Stimulated activated CD8-positive, alpha-beta memory T cell treated with anti-CD3 and anti-CD28 coated beads, Interleukin-4, amount 100 ng/mL, for 48 hours (primary cell): ENCODE results near the gene RUNX1.
"Not testable (repeated sequence)": the region's sequence is repeated elsewhere in the genome, so short reads cannot be mapped to it uniquely, and the experiment has no call there.

ENCODE experiments used
- DNase-seq: peaks from one replicate; pipeline ENCODE4 v3.0.0-alpha.2; 2020

The RUNX1 gene

GRCh38 chr21:34966881-34967280, 82.2 kb downstream of the RUNX1 start:
- not testable (repeated sequence) for DNase-seq

DNA sequence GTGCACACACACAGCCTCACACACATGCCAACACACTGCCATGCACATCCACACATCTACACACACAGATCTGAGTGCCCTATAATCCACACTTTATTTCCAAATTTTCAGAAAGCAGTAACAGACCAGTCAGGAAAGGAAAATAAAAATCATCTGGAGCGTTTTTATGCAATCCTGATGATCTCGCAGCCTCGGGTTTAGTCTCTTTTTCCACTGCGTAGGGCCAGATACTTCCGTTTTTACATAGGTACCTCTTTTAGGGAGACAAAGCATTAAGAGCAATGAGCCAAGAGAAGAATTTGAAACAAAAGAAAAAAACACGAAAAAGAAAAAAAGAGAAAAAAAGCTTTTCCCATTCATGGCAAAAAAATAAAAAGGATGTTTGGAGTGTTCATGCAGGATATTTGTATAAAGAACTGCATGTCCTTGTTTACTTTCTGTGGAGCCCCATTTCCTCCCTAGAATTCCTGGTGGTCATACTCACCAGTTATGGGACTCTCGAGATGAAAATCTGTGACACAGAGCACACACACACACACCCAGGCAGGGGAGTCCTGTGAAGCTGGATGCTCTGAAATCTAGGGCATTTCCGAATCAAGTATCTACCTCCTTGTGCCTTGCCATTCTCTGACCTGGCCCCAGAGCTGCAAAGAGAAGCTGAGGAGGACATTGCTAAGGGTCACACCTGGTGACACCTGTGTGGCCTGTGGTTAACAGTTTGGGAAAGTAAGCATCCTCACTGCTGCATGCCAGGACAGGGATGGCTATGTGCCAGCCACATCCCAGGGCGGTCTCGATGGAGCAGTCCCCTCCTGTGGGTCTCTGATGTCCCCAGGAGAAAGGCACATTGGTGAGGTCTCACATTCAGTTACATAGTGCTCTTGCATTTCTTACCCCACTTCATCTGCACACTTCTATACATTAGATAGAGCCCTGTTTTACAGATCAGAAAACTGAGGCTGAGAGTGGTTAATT, 83.6 kb downstream of the RUNX1 start:
- DNase-seq: no peak

DNA sequence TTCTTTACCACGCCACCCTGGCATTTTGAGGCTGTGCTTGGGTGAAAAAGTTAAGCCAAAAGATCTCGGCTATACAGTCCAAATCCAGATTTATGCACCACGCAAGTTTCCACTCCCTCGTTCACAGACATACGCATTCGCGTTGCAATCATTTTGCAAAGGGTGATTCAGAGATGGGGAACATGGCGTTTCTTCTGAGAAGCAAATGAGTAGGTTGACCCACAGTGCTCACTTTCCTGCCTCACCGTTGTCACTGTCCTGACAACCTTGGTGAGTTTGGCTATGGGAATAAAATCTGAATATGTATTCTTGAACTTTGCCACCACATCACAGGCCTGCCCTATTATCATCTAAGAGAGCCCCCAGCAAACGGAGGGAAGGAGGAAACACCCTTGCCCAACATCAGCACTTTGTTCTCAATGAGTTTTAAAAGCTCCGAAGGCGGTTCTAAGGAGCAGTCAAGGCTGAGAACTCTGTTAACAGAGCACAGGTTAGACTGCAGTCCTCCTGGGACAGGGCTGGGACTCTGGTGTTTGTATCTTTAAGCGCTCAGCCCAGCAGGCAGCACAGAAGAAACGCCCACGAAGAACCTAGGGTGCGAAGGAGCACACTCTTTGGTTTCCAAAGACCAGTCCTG, 86.4 kb downstream of the RUNX1 start:
- DNase-seq: peak; percentile 52

GRCh38 chr21:34962136-34962535, 87.0 kb downstream of the RUNX1 start:
- no peak for DNase-seq

DNA sequence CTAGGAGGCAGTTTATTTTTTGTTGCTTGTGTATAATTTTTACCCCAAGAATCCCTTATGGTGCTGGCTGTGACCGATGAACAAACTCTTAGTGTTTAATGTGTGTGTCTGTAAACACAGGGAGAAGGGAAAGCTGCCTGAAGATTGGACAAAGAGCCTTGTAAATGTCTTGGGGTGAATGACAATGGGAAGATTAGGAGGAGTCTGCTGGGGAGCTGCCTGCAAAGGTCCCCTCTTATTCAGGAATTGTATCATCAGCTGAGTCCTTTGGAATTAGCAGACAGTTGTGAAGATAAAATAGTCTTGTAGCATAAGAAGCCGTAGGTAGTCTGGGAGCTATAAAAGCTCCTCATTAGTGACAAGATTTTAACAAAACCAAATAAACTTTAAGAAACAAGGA, 88.4 kb downstream of the RUNX1 start:
- no peak for DNase-seq

DNA sequence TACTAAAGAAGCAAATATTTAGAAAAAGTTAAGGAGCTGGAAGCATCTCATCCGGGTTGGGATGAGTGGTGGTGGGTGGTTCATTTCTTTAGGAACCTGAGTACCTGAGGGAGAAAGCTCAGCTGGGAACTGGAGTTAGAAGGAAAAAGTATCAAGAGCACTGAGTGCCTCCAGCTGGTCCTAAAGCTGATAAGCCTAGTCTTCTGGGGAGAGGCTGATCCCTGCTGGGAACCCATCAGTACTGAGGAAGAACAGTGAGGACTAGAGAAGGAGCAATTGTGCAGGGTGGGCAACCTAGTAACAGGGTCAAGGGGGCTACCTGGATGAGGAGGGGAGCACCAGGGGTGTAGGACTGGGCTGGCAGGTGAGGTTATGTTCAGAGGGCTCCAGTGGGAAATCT, 89.5 kb downstream of the RUNX1 start:
- DNase-seq: no peak

GRCh38 chr21:34958040-34958439, 91.1 kb downstream of the RUNX1 start:
- no peak for DNase-seq

DNA sequence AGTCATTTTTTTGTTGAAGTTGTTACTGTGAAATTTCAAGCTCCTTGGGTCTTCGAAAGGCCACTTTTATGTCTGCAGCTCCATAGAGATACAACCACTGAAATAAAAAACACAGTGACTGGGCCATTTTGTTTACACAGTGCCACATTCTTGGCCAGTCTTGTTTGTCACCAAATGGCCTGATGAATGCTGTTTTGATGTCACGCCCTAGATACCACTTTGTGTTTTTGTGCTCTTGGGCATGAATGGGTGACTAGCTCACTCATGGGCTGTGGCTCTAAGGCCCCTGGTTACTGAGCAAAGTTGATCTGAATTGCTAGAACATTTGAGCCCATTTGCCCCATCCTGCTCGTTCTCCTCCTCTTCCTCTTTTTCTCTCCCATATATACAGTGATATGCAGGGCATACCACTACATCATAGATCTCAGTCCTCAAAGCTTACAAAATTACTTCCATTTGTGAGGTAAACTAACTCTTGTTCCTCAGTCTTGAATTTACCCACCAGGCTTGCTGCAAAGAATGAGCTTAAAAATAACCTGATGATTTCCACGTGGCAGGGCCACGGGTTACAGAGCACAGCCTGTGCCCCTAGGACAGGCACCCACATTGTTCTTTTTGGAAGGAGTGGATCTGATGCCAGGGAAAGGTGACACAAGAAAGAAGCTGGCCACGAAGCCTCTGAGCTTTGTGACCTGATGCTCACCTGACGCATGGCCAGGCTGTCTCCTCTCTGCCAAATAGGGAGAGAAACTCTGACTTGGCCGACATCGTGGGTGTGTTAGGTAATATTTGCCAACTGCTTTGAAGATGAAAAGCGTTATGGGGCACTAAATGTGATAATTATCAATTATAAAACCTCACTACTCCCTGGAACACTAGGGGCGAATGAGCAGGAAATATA, 92.4 kb downstream of the RUNX1 start:
- DNase-seq: no peak

DNA sequence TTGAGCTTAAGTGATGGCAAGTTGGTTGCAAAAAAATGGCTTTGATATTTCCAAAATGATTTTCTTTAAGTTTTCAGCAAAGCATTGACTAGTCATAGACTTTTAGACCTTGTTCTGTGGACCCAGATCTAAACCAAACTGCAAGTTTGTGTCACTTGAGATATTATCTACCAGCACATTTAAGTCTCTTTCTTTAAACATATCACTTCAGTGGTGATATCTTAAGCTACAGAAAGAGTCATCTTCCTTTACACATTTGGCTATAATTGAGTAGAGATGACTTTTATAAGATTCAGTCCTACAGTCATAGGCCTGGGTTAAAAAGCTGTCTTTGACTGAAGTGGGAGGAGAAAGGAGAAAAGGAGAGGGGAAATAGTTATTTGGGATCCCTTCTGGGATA, 95.2 kb downstream of the RUNX1 start:
- no peak for DNase-seq

DNA sequence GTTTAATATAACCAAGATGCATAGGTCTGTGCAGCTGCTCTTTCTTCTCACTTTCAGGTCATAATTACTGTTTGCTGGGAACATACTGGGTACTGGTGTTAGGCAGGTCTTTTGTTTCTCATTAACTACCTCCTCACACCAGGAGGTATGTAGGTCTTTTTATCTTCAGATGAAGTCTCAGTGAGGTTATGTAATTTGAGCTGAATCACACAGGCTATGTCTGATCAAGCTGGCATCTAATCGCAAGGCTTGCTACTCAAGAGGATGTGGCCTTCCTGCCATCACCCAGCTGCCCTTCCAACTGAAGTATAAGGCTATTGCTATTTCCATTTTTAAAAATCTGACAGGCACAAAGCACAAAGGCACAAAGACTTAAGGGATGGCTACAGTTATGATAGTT, 96.4 kb downstream of the RUNX1 start:
- DNase-seq: no peak

DNA sequence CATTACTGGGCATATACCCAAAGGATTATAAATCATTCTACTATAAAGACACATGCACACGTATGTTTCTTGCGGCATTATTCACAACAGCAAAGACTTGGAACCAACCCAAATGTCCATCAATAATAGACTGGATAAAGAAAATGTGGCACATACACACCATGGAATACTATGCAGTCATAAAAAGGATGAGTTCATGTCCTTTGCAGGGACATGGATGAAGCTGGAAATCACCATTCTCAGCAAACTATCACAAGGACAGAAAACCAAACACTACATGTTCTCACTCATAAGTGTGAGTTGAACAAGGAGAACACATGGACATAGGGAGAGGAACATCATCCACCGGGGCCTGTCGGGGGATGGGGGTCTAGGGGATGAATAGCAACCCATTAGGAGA, 97.2 kb downstream of the RUNX1 start:
- not testable (repeated sequence) for DNase-seq

DNA sequence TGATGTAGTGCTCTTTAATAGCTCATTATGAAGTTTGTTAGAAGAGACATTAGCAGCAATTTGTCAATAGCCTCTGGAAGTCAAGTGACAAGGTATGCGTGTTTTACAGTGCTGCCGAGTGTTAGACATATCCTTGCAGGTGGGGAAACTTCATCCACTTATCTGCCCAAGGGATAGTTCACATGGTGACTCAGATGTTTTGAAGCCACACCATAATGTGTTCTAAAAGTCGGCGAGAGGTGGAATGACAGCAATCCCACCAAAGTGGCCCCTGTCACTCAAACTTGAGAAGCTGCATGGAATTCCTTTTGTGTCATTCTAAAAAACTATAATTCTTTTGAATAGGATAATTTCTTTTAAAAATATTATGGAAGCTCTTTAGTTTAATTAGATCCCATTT, 98.1 kb downstream of the RUNX1 start:
- DNase-seq: no peak

- no peak for DNase-seq
Measured at GRCh38 chr21:34949499-34949898, 99.6 kb downstream of the RUNX1 start.

- no peak for DNase-seq
Measured at GRCh38 chr21:34949030-34949429, 100.1 kb downstream of the RUNX1 start.

GRCh38 chr21:34948157-34948556, 100.9 kb downstream of the RUNX1 start:
- no peak for DNase-seq

GRCh38 chr21:34946916-34947534, 102.1 kb downstream of the RUNX1 start:
- DNase-seq: no peak

DNA sequence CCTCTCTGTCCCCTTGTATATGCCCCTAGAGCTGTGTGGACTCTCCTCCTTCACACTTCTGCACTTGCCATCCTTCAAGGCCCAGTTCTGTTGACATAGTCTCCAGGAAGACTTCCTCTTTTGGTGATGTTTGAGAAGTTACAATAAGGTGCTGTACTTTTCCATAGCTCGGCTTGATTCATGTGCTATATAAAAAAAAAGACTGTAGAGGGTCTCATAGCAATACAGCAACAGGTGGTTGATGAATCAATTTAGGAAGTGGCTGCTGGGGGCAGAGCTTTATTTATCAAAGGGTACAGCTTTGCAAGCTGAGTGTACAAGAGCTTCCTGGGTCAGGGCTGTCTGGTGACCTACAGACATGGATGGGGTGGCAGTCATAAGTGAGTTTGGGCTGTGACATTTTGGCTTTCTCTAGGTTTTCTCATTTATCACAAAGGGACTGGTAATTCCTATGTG, 102.7 kb downstream of the RUNX1 start:
- DNase-seq: peak; percentile 52

GRCh38 chr21:34945288-34945687, 103.8 kb downstream of the RUNX1 start:
- peak; percentile 52 for DNase-seq

DNA sequence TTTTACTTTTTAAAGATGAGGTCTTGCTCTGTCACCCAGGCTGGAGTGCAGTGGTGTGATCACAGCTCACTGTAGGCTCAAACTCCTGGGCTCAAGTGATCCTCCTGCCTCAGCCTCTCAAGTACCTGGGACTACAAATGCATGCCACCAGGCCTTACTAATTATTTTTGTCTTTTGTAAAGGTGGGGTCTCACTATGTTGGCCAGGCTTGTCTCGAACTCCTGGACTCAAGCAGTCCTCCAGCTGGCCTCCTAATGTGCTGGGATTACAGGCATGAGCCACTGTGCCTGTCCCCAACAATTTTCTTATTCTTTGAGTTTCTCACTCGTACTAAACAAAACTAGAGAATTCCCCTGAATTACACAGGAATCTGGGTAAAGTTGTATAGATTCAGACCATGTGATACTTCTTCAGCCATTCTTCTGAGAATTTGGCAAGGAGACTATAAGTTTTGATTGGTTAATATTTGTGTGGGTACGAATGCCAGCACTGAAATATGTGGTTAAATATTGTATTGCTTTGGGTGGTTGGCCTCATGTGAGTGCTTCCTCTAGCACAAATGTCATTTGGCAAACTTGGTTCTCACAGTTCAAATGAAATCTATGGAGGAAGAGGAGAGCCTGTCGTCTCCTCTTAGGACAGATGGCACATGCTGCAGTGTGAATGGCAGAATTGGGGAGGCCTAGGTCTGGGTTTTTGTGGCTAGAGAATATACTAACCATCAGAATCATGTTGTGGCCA, 104.9 kb downstream of the RUNX1 start:
- no peak for DNase-seq

DNA sequence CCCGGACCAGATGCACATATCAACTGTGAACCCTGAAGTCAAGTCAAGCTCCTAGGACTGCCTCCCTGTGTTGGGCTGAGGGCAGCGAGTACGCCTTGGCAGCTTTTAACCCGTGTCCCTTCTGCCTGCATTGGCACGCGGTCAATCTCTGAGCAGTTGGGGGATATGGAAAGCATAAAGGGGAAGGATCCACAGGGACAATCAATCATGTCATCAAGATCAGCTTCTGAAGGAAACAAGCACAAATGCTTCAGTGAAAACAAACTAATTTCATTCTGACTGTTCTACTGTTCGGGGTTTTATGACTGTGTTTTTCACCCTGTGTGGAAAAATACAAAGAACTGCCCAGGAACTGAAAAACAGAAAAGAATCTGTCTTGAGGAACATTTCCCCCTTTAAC, 106.2 kb downstream of the RUNX1 start:
- no peak for DNase-seq

DNA sequence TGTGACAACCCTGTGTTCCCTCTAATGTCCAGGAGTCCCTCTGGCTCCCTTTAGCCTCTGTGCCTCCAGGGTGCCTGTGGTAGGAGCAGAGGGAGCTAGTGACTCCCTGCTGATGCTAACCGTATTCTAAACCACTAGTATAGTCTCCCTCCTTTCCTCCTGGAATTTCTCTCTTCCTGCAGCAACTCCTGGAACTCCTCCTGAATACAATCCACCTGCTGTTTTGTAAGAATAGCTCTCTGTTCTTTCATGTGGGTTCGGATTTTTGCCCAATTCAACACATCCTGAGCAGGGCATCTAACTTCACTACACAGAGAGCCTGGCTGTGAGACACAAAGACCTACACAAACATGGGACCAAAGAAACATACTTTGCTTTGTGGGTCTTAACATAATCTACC, 107.9 kb downstream of the RUNX1 start:
- DNase-seq: no peak
